COLO668 (cell line): ENCODE measurements around the gene PAGE1.
"Not testable (repeated sequence)": the region's sequence is repeated elsewhere in the genome, so short reads cannot be mapped to it uniquely, and the experiment has no call there.

Experiments
- DNase-seq: peaks from one replicate; lab custom pipeline; 2025; ENCODE audit not compliant: unreplicated experiment; lab: John Stamatoyannopoulos, UW

The PAGE1 gene, protein sequence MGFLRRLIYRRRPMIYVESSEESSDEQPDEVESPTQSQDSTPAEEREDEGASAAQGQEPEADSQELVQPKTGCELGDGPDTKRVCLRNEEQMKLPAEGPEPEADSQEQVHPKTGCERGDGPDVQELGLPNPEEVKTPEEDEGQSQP

GRCh38 chrX:49695276-49696180, at the start of gene PAGE1:
TSS of gene PAGE1 (minus strand) at chrX:49695984. CDS start at chrX:49694770, 1,214 bp downstream.
- DNase-seq = no peak

- DNase-seq = not testable (repeated sequence)
Measured at GRCh38 chrX:49741501-49741900, 45.7 kb upstream of the PAGE1 start.

- no peak for DNase-seq
Measured at GRCh38 chrX:49727847-49728246, 32.1 kb upstream of the PAGE1 start.

- no peak for DNase-seq
Measured at GRCh38 chrX:49726966-49727365, 31.2 kb upstream of the PAGE1 start.

GRCh38 chrX:49725923-49726904, 30.4 kb upstream of the PAGE1 start:
- no peak for DNase-seq

DNA sequence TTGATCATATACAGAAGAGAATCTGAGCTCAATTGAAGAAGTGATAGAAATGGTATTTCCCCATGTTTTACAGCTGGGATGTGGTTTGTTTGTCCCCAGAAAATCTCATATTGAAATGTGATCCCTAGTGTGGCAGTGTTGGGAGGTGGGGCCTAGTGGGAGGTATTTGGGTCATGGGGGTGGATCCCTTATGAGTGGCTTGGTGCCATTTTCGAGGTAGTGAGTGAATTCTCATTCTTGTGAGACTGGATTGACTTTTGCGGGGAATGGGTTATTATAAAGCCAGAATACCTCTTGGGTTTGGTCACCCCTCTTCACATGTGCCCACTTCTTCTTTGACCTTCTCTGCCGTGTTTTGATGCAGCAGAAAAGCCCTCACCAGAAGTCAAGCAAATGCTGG, 29.6 kb upstream of the PAGE1 start:
- DNase-seq = no peak

DNA sequence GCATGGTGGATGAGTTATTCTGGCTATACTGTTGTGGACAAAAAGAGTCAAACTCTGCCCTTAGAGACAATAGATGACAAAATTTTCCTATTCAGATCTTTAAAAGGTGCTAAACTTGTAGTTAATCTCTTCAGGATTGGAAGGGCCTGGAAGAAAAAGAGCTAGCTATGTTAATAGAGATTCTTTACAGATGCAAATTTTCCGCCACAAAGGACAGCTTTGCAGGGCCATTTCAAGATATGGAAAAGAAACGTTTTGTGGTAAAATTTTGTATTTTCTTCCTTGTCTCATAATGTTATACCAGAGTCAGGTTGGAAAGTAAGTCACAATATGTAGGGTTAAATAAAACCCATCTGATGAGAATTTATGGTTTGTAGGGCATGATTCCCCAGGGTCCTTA, 24.3 kb upstream of the PAGE1 start:
- DNase-seq = not testable (repeated sequence)

GRCh38 chrX:49712577-49712976, 16.8 kb upstream of the PAGE1 start:
- no peak for DNase-seq

DNA sequence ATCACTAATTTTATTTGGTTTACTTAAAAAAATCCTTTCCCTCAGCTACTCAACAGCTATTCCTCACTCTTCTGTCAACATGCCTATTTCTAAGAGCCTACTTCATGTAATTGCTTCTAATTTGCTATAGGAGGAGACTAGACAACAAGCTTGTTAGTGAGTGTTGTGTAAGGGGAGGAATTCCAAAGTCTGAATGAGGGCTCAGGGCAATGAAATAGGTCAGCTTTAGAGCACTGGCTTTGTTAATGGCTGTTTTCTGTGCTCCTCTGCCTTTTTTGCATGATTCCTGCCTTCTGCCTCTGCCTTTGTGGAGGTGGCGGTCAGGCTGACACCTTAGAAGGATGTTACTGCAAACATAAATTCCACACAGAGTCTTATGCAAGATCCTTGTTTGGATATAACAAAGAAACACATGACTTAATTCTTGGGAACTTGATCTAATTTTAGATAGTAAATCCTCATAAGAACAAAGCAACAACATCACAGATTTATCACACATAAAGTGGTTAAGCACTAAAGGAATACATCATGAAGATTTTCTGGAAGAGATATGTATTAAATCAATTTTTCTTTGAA, 15.0 kb upstream of the PAGE1 start:
- DNase-seq = no peak

DNA sequence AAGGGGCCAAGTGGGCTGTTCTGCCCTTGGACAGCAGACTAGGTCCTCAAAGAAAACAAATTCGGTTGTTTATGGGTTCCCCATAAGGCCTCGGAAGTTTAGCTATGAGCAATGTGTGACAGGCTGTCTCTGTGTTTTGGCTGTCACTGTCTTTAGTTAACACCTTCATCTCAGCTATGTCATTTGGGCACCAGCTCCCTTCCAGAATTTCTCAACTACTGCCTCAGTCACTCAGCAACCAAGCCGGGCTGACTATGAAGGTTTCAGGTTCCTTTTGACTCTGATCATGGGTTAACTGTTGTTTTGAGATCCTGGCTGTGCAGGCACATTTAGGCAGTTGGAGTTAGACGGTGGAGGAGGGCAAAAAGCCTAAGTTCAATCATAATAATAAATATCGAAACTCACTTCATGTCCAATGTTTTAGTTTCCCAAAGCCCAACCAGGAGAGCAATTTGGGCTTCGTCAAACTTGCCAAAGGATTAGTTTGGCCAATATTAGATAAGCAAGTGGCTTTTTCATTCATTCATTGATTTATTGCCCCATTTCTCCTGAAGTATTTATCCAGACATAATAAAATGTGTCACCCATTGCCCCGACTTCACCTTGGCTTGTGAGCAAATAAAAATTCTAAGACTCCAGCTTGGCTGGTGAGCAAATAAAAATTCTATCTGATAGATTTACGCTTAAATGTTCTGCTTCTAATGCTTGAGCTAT, 9.1 kb upstream of the PAGE1 start:
- DNase-seq = no peak

DNA sequence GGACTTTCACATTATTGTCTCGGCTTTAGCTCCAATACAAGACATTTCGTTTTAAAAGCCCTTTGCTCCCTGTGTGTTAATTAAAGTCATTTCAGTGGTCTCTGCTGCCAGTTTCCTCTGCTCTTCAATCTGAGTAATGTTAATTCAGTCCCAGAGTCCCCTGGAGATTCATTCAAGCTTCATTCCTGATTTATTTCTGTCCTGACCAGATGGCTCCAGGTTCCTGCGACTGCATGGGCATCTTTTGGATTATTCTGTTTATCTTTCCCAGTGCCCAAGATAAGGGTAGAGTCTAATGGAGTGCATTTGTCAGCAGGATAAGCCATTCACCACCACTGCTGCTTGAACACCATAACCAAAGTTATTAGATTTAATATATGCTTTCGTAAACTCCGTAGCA, 6.1 kb upstream of the PAGE1 start:
- no peak for DNase-seq

GRCh38 chrX:49701323-49701722, 5.5 kb upstream of the PAGE1 start:
- no peak for DNase-seq

GRCh38 chrX:49675075-49675719, 20.6 kb downstream of the PAGE1 start:
- no peak for DNase-seq

GRCh38 chrX:49673394-49673793, 22.4 kb downstream of the PAGE1 start:
- DNase-seq = no peak

GRCh38 chrX:49664824-49665223, 31.0 kb downstream of the PAGE1 start:
- DNase-seq = no peak

DNA sequence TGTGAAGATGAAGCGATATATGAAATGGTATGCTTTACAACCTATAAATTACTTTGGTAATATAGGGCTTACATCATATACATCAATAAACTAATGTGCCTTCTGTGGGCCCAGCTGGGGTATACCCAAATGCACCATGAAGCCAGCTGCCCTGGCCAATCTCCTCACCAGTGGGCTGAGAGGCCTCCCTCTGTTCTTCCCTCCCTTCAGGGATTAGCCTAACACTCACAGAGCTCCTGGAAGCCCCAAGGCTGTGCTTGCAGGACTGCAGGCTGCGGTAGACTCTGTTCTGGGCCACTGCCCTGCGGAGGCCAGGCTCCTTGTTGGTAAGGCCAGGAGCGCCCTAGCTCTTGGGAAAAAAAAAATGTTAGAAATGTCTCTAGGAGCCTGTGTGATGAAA, 33.9 kb downstream of the PAGE1 start:
- DNase-seq = no peak

DNA sequence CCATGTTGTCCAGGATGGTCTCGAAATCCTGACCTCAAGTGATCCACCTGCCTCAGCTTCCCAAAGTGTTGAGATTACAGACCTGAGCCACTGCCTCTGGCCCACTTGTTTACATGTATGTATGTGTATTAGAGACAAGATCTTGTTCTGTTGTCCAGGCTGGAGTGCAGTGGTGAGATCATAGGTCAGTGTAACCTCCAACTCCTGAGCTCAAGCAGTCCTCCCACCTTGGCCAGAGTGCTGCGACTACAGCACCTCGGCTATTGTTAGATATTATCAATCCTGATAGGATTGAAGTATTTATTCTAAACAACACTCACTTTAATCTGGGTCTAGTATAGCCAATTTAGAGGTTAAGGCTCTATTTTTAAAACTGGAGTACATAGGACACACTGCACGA, 36.0 kb downstream of the PAGE1 start:
- no peak for DNase-seq

- no peak for DNase-seq
Measured at GRCh38 chrX:49656533-49656932, 39.3 kb downstream of the PAGE1 start.

- DNase-seq = no peak
Measured at GRCh38 chrX:49644991-49645637, 50.7 kb downstream of the PAGE1 start.
